Aortic smooth muscle cell (primary cell): ENCODE data around the gene VAT1. TPM values are rescaled to one million over a fixed set of nuclear protein-coding genes. Genes with fewer than 3 reads are reported as not detected.

Experiments
- total RNA-seq: library from RNA; depleted of rRNA; stranded (reverse); fragments of >200 nt; gene quantifications from 2 replicates; pipeline ENCODE4 v1.2.3, GENCODE V29; 2014

VAT1 gene
- total RNA-seq = 187 and 189 TPM in 2 replicates

GRCh38 chr17:43021741-43022512 lies at the start of gene VAT1:
Gene VAT1 (minus strand): TSS chr17:43022385. CDS start chr17:43022322, 63 bp downstream.

DNA sequence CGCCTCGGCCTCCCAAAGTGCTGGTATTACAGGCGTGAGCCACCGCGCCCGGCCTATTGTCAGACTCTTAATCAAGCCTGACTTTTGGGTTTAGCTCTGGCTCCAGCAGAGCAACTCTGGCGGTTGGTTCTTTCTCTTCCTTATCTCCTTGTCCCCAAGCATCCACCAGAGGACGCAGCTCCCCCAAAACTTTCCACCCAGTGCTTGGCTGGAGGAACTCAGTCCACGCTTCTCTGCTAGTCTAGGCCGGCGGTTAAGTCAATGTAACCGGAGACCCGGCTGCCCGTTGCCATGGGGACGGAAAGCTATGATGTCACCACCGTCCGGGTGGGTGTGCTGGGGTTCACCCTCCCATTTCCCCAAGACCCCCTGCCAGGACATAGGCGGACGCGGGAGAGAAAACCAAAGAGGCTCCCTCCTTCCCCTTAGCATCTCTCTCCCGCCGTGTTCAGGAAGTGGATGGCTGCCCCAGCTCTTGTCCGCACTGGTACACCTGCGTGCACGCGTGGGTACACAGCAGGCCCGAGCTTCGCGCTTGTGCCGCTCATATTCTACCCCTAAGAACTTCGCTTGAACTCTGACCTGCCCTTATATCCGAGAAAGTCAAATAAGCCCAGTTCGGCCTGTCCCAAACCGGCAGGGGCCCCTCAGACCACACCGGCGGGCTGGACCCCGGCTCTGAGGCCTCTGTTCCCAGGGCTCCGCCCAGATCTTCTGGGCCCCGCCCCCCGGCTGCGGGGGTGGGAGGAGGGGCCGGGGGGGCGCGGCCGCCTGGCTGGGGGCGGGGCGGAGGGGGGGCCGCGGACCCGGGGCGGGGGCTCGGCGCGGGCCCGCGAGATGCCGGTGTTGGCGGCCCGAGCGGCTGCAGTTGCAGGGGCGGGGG lies 2.5 kb upstream of the VAT1 start, which contains the start of gene RND2:
Gene RND2 (plus strand): TSS at position 825 of the 883 bp plus-strand sequence. CDS start 117 bp downstream, outside the sequence.

GRCh38 chr17:43006639-43007551 lies 15.3 kb downstream of the VAT1 start, which contains the start of gene IFI35:
Gene IFI35 (plus strand): TSS chr17:43006784. CDS start chr17:43006948, 164 bp downstream.

GRCh38 chr17:42997984-42998938 lies 23.9 kb downstream of the VAT1 start, which contains the start of gene RPL27:
Gene RPL27 (plus strand): TSS chr17:42998419. CDS start chr17:42998751, 332 bp downstream.

DNA sequence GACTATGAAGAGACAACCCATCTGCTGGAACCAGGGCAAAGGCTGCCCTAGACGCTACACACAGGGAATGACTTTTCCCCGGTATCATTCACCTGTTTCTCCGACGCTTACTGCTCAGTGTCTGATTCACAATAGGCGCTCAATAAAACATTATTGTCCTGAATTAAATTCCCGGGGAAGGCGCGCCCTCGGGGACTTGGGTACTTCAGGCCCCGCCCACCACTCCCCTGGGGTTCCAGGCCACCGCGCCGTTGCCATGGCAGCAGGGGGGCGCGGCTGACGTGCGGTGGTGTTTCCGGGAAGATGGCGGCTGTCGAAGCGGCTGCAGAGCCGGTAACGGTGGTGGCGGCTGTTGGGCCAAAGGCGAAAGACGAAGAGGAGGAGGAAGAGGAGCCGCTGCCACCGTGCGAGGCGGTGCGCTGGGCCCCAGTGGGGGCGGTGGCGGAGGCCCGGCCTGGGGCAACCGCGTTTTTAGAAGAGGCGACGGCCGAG lies 41.9 kb downstream of the VAT1 start, which contains the start of gene RUNDC1:
Gene RUNDC1 (plus strand): TSS at position 292 of the 492 bp plus-strand sequence. CDS start 12 bp downstream, at position 304.

DNA sequence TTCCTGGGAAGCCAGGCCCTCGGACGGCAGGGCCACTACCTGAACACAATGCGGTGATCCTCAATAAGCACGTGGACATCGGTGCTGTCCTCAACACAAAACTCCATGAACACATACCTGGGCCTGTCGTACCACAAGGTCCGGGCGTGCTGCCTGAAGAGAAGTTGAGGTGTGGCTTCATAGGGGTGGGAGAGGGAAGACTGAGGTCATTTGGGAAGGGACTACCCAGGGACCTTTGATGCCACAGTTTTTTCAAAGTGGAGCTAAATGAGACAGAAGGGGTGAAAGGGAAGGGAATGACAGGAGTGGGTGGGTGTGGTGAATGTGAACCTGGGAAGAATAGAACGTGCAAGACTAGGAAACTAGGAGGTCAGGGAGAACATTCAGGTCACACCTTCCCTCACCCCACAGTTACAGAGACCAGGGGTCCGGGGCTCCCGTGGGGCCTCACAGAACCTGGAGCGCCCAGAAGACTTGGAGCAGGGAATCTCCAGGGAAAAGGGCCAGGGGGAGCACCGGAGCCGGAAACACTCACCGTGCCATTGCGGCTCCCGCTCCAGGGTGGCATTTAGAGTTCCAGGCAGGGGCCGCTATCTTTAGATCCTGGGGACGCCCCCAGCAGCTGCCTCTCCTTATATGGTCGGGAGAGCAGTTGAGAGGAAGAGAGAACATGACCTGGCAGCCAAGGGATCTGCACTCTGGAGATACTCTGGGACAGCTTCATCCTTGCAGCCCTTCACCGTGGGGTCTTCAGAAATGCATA lies 42.5 kb downstream of the VAT1 start, which contains the start of gene PTGES3L:
Gene PTGES3L (minus strand): TSS at position 570 of the 763 bp plus-strand sequence. CDS start 27 bp downstream, at position 543.

Other genes starting within 250 kb of the VAT1 start
- 57.4 and 57.7 TPM in 2 replicates for gene VPS25, start 248.9 kb downstream of the VAT1 start, total RNA-seq
- gene WNK4, start 241.8 kb downstream of the VAT1 start, total RNA-seq = 0.06 TPM in 1 of 2 replicates, not detected in the other
- 69.2 and 82.2 TPM in 2 replicates for gene COA3, start 223.7 kb downstream of the VAT1 start, total RNA-seq
- gene CNTD1, start 223.5 kb downstream of the VAT1 start, total RNA-seq = 0.12 and 0.13 TPM in 2 replicates
- 159 and 176 TPM in 2 replicates for gene BECN1, start 198.1 kb downstream of the VAT1 start, total RNA-seq
- gene PSME3, start 189.0 kb downstream of the VAT1 start, total RNA-seq = 65.0 and 66.4 TPM in 2 replicates
- 0.40 and 0.56 TPM in 2 replicates for gene AOC2, start 177.8 kb downstream of the VAT1 start, total RNA-seq
- 0.26 and 0.44 TPM in 2 replicates for gene AOC3, start 171.2 kb downstream of the VAT1 start, total RNA-seq
- not detected in 2 replicates for gene G6PC1, start 121.6 kb downstream of the VAT1 start, total RNA-seq
- gene AARSD1, start 57.9 kb downstream of the VAT1 start, total RNA-seq = 23.4 and 37.5 TPM in 2 replicates
- gene PTGES3L, start 42.3 kb downstream of the VAT1 start, total RNA-seq = not detected in 2 replicates
- gene RUNDC1, start 41.8 kb downstream of the VAT1 start, total RNA-seq = 7.6 and 9.2 TPM in 2 replicates
- gene RPL27, start 24.0 kb downstream of the VAT1 start, total RNA-seq = 1,070 and 1,150 TPM in 2 replicates
- gene IFI35, start 15.6 kb downstream of the VAT1 start, total RNA-seq = 35.9 and 40.0 TPM in 2 replicates
- 0.12 and 0.13 TPM in 2 replicates for gene RND2, start 2.8 kb upstream of the VAT1 start, total RNA-seq
- gene BRCA1, start 103.0 kb upstream of the VAT1 start, total RNA-seq = 15.0 and 25.8 TPM in 2 replicates
- 127 and 131 TPM in 2 replicates for gene NBR1, start 148.8 kb upstream of the VAT1 start, total RNA-seq
- gene TMEM106A, start 189.5 kb upstream of the VAT1 start, total RNA-seq = 3.0 and 3.6 TPM in 2 replicates
- gene CCDC200, start 206.2 kb upstream of the VAT1 start, total RNA-seq = 0.92 TPM in 1 of 2 replicates, not detected in the other
- gene RNU2-1, start 211.6 kb upstream of the VAT1 start, total RNA-seq = not detected in 2 replicates